Measurements from ENCODE around the gene HTT-AS.

DNA sequence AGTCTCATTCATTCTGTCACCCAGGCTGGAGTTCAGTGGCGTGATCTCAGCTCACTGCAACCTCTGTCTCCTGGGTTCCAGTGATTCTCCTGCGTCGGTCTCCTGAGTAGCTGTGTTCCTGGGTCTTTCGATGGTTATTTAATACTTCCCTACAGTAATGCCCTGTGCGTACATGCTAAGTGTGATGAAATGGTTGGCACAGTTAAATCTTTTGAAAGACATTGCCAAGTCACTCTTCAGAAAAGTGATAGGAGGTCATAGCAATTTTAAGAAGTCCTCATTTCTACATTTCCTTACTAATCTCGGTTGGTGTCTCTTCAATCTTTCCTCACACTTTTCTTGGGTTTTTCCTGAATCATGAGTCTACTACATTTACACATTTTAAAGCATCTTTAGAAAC, 14.4 kb downstream of the HTT-AS start:
- no peak for TF ChIP-seq EZH2phosphoT487 (IDR thresholded peaks at IDR 0.05; ENCODE audit: insufficient read depth, low read depth)
- no peak for TF ChIP-seq EZH2 (IDR thresholded peaks at IDR 0.05; ENCODE audit: insufficient read depth, poor library complexity, severe bottlenecking)
